HL-60 (cell line): ENCODE results near the gene PTPN13.

Experiments used
- DNase-seq, 2 experiments: peaks; one replicate each; pipeline ENCODE4 v3.0.0-alpha.2; 2010 to 2020; ENCODE audit warnings: low read depth in 1 of 2, low spot score in 1 of 2
- H3K27ac ChIP-seq: fragments of 250-450 bp; sonication (Bioruptor Pico); replicated peaks from 2 replicates; pipeline ENCODE4 v1.5.1; 2020; ENCODE audit warnings: mild to moderate bottlenecking, moderate library complexity
- H3K27me3 ChIP-seq: fragments of 250-450 bp; sonication (Bioruptor Pico); 2 replicates; pipeline ENCODE4 v1.5.1; 2021; ENCODE audit warnings: mild to moderate bottlenecking, moderate library complexity; ENCODE audit not compliant: insufficient read depth, poor library complexity, severe bottlenecking
- H3K4me3 ChIP-seq: replicated peaks from 2 replicates; pipeline ENCODE4 v1.5.1; 2011; ENCODE audit warnings: mild to moderate bottlenecking, control low read depth, low read length; ENCODE audit not compliant: insufficient read depth
- GABPA ChIP-seq: IDR thresholded peaks from 2 replicates; pipeline ENCODE4 v1.6.1; 2012; ENCODE audit warnings: low read depth
- POLR2AphosphoS5 ChIP-seq: IDR thresholded peaks from 2 replicates; pipeline ENCODE4 v1.6.1; 2012; ENCODE audit warnings: low read depth
- SPI1 ChIP-seq: IDR thresholded peaks from 2 replicates; pipeline ENCODE4 v1.6.1; 2012; ENCODE audit warnings: low read depth, mild to moderate bottlenecking, borderline replicate concordance
- TF ChIP-seq, protein P1 (sequence below): IDR thresholded peaks from 2 replicates; pipeline ENCODE4 v1.6.1; 2012; ENCODE audit warnings: low read depth; ENCODE audit not compliant: insufficient replicate concordance
- TF ChIP-seq, protein P2 (sequence below): IDR thresholded peaks from one replicate; pipeline ENCODE4 v1.5.1; 2011; ENCODE audit warnings: low read length, control low read depth, inconsistent platforms; ENCODE audit not compliant: insufficient read depth

PTPN13 gene

DNA sequence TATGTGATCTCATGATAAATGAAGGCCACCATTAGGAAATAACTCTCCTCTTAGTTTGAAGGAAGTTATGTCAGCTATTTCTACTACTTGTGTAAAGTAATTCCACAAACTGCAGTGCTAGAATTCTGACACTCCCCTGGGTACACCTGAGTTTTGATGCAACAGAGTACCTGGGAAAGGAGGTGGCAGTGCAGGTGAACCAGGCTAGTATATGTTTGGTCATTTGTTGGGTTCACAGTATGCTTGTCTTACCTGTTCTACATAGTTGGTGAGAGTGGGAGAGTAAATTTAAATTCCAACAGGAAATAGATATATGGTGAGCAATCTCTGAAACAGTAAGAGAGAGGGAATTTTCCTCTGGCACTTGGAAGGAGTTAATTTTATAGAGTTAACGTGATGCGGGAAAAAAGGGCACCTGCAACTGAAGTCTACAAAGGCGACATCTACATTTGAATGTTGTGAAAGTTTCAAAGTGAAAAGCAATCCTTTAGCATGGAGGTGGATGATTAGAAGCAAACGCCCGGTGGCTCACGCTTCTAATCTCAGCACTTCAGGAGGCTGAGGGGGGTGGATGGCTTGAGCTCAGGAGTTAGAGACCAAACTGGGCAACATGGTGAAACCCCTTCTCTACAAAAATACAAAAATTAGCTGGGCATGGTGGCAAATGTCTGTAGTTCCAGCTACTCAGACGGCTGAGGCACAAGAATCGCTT is 263.4 kb downstream of the PTPN13 start:
- H3K27me3 ChIP-seq = no peaks in the 10 kb centered on the region
- no peak overlapping the region for H3K4me3 ChIP-seq
- no peak for DNase-seq
- TF ChIP-seq GABPA (no peak), SPI1 (no peak), POLR2AphosphoS5 (no peak)
- TF ChIP-seq, protein P1, sequence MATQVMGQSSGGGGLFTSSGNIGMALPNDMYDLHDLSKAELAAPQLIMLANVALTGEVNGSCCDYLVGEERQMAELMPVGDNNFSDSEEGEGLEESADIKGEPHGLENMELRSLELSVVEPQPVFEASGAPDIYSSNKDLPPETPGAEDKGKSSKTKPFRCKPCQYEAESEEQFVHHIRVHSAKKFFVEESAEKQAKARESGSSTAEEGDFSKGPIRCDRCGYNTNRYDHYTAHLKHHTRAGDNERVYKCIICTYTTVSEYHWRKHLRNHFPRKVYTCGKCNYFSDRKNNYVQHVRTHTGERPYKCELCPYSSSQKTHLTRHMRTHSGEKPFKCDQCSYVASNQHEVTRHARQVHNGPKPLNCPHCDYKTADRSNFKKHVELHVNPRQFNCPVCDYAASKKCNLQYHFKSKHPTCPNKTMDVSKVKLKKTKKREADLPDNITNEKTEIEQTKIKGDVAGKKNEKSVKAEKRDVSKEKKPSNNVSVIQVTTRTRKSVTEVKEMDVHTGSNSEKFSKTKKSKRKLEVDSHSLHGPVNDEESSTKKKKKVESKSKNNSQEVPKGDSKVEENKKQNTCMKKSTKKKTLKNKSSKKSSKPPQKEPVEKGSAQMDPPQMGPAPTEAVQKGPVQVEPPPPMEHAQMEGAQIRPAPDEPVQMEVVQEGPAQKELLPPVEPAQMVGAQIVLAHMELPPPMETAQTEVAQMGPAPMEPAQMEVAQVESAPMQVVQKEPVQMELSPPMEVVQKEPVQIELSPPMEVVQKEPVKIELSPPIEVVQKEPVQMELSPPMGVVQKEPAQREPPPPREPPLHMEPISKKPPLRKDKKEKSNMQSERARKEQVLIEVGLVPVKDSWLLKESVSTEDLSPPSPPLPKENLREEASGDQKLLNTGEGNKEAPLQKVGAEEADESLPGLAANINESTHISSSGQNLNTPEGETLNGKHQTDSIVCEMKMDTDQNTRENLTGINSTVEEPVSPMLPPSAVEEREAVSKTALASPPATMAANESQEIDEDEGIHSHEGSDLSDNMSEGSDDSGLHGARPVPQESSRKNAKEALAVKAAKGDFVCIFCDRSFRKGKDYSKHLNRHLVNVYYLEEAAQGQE = no peak
- TF ChIP-seq, protein P2, sequence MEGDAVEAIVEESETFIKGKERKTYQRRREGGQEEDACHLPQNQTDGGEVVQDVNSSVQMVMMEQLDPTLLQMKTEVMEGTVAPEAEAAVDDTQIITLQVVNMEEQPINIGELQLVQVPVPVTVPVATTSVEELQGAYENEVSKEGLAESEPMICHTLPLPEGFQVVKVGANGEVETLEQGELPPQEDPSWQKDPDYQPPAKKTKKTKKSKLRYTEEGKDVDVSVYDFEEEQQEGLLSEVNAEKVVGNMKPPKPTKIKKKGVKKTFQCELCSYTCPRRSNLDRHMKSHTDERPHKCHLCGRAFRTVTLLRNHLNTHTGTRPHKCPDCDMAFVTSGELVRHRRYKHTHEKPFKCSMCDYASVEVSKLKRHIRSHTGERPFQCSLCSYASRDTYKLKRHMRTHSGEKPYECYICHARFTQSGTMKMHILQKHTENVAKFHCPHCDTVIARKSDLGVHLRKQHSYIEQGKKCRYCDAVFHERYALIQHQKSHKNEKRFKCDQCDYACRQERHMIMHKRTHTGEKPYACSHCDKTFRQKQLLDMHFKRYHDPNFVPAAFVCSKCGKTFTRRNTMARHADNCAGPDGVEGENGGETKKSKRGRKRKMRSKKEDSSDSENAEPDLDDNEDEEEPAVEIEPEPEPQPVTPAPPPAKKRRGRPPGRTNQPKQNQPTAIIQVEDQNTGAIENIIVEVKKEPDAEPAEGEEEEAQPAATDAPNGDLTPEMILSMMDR = no peak
- H3K27ac ChIP-seq = no peak overlapping the region
